Fibroblast of skin of right biceps (primary cell): ENCODE results near the gene PRPF19.
A peak's percentile ranks its signal among the peaks of the same experiment; 100 is the strongest.

Experiments used
- DNase-seq: peaks from one replicate; pipeline ENCODE4 v3.0.0-alpha.2; 2013

Gene PRPF19

DNA sequence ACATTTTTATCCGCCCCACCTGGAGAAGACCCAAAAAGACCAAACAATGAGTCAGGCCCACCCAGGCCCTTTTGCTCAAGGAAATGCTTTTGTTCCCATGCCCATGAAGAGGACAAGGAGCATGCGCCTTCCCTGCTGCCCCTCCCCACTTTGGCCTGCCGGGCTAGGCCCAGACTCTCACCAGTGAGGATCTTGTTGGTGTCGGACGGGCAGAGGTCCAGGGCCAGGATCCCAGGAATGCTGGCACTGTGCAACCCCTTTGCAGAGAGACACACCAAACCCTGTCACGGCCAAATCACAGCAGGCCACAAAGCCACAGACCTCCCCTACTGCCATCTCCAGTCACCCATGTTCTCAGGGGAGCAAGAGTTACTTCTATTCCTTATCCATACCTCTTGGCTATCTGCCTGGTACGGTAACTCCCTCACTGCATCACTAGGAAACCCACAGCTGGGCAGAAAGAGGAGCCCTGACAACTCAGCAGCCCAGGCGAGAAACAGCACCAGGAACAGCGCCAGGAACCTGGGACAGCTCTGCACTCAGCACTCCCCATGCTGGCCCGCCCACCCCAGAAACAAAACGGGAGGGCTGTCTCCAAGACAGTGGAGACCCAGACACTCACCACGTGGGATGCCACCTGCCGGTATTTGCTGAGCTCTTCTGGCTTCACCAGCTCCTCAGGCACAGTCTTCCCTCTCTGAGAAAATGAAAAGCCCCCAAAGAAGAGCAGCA is 5.5 kb downstream of the PRPF19 start:
- no peak for DNase-seq

GRCh38 chr11:60899977-60900376 is 6.4 kb downstream of the PRPF19 start:
- no peak for DNase-seq

DNA sequence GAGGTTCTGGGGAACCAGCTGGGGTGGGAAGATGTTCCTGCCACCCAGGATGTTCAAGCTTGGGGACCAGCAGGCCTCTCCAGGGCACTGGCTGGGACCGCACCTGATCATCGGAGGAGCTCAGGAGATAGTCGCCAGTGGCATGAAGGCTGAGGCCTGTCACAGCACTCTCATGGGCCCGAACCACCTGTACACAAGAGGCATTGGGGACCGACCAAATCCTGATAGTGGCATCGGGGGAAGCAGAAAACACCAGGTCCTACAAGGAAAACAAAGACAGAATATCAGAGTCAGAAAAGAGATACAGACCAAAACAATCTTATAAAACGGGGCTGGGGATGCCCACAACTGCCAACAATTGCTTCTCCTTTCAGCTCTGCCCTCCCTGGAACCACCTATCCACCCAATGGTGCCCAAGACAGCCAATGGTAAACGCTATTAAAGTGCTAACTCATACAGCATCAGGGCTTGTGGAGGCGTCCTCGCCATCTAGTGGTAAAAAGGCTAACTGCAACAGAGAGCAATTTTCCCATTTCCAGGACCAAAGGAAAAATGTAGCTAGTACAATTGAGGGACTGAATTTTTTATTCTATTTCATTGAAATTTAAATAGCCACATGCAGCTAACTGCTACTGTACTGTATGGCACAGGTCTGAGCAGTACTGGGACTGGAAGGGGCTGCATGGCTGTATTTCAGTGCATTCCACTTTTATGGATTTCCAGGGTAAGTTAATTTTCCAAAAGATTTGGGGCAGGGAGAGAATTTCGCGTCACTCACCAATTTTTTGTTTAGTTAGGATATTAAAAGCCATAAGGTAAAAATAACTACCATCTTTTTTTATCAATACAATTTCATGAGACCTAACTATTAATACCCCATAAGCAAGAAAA is 7.1 kb downstream of the PRPF19 start:
- peak; percentile 61 for DNase-seq

GRCh38 chr11:60897496-60897895 is 8.9 kb downstream of the PRPF19 start:
- DNase-seq, result no peak

GRCh38 chr11:60895687-60896086 is 10.7 kb downstream of the PRPF19 start:
- DNase-seq, result no peak

DNA sequence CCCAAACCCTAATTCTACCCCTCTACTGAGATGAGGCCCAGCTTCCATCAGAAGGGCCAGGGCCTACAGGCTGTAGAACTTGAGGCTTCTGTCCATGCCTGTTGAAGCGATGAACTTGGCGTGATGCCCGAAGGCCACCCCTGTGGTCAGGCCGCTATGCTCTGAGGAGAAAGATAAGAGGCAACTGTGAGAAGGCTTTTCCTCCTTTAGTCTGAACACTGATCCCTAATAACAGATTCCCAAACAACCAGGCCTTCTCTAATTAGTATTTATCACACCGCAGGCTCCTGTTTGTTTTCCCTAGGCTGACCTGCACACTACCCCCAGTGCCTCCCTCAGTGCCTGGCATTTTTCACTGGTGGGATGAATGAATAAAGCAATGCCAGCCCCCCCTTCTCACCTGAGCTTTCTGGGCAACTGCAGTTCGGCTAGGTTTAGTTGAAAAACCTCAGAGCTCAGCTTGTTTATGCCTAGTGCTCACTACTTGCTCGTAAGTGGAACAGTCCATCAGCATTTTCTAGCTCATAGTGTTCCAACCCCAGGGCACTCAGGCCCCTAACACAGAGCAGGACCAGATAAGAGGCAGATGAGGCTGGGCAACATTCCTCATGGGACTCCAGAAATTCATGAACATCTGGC is 15.2 kb downstream of the PRPF19 start:
- DNase-seq, result no peak

DNA sequence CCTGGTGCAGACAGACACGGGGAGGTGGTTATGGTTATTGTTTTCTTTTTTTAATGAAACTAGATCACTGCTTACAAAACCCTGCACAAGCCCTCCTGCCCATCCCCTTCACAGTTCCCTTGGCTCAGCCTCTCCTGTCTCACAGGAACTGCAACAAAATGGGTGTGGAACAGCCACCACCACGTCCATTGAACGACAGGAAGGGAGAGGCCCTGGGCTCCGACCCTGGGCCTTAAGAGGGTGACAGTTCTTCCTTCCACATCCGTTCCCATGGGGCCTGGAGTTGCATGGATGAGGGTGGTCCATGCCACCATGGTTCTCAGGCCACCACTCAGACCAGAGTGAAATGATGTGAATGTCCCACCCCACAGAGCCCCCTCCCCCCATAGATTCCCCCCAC is 15.7 kb downstream of the PRPF19 start:
- DNase-seq, result no peak

GRCh38 chr11:60889869-60890311 is 16.5 kb downstream of the PRPF19 start:
- DNase-seq, result no peak

GRCh38 chr11:60887556-60887955 is 18.8 kb downstream of the PRPF19 start:
- peak; percentile 35 for DNase-seq

DNA sequence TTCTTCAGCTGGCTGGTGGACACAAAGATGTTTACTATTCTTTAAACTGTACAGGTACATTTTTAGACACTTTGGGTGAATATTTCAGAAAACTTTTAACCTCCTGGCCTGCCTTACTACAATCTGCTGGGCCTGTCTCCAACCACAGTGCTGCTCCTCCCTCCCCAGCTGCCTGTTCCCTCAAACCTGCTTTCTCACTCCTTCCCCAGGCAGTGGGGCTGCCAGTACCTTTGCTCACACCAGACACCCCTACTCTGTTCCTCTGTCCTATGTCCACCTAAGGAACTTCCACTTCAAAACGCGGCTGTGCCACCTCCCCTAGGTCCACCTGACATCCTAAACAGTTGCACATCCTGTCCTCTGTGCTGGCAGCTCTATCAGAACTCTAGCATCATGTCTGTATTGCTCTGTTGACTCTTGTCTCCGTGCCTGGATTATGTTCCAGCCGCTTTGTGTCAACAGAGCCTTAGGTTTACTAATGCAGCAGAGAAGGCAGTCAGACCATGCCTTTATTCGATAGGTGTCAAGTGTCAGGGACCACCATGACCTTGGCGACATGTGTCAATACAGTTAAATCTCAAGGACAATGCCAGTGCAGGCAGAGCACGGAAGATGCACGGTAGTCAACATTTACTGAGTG is 25.6 kb downstream of the PRPF19 start:
- no peak for DNase-seq

GRCh38 chr11:60879971-60880588 is 26.3 kb downstream of the PRPF19 start:
- DNase-seq, result no peak

GRCh38 chr11:60879104-60879503 is 27.3 kb downstream of the PRPF19 start:
- no peak for DNase-seq

DNA sequence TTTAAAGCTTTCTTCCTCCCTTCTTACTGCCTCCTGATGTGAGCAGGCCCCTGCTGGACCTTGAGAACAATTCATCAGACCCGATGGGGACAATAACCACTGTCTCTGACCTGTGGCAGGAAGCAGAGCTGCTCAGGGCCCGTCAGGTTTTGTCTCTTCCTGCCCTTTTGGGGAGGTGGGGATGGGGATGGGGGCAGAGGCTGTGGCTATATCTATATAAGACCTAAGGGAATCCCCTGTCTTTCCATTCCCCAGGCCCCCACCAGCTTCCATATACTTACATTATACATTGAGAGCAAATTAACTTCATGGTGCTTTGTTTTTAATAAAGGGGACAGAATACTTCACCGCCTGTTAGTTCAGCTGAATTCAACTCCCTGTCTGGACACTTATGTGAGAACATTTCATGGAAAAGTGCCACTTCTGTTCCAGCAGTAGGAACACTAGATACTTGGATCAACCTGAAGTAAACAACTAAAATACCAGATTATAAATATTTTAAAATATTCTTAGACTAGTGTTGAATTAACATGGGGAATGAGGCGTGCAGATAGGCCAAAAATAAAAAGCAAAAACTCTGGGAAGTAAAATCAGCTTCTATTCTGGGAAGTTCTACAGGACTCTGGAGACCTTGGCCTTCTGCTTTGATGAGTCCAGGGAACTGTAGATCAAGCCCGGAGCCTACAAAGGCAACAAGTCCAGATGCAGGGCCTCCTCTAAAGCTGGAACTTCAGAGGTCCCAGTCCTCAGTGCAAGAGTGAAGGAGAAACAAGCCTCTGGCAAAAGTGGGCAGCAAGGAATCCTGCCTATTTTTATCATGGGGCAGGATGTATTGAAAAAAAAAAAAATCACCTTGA is 27.9 kb downstream of the PRPF19 start:
- DNase-seq, result no peak

- no peak for DNase-seq
Measured at GRCh38 chr11:60876168-60876485, 30.3 kb downstream of the PRPF19 start.

- DNase-seq, result no peak
Measured at GRCh38 chr11:60875366-60876167, 30.8 kb downstream of the PRPF19 start.

DNA sequence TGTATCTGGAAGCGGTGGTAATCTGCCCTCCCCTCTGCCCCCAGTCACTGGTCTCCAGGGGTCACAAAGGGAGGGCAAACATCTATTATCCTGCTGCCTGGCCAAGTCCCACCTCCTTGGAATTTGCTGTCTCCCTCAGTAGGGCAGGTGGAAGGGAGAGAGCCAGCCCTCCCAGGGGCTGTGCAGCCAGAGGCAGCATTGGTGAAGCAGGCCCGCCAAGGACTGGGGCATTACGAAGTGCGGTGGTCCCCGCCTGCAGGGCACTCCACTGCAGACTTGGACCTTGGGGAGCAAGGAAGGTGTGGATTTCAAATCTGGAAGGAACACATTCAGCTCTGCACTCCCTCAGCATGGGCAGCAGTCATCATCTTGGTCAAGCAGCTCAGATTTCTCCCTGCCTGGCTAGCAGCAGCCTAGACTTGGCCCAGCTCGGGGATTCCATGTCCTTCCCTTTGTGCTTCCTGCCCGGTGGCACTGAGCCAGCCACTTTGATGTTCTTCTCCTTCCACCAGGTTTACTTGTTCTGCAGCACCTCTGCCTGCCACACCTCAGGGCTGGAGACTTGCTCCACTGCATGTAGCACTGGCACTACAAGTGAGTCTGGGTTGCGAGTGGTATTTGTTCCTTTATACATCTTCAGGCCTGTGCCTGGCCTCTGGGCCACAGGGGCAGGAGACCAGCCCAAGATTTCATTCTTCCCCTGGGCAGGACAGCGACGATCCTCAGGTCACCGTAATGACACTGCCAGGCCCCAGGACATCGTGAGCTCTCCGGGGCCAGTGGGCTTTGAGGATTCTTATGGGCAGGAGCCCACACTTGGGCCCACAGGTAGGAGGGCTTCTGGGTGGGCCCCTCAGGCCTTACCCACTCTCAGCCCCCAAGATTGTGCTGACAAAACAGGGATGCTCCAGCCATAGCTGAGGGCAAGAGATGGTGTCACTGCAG is 31.7 kb downstream of the PRPF19 start:
- DNase-seq, result no peak

GRCh38 chr11:60873533-60873932 is 32.9 kb downstream of the PRPF19 start:
- no peak for DNase-seq

DNA sequence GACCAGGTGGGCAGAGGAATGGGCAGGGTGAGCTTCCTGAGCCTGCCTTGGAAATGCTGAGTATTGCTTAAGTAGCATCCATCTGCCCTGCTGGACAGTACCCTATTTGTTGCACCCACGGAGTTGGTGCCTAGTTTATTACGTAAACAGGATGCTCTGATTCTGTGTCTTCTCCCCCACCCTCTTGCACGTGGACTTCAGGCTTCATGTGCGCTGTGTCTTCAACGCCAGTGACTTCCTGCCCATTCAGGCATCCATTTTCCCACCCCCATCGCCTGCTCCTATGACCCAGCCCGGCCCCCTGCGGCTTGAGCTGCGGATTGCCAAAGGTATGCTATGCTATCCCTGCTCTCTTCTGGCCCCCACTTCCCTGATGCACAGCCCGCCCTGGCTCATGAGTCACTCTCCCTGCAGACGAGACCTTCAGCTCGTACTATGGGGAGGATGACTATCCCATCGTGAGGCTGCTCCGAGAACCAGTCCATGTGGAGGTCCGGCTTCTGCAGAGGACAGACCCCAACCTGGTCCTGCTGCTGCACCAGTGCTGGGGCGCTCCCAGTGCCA is 33.3 kb downstream of the PRPF19 start:
- DNase-seq, result peak; percentile 89
